ENCODE measurements around the gene HOXD13.

DNA sequence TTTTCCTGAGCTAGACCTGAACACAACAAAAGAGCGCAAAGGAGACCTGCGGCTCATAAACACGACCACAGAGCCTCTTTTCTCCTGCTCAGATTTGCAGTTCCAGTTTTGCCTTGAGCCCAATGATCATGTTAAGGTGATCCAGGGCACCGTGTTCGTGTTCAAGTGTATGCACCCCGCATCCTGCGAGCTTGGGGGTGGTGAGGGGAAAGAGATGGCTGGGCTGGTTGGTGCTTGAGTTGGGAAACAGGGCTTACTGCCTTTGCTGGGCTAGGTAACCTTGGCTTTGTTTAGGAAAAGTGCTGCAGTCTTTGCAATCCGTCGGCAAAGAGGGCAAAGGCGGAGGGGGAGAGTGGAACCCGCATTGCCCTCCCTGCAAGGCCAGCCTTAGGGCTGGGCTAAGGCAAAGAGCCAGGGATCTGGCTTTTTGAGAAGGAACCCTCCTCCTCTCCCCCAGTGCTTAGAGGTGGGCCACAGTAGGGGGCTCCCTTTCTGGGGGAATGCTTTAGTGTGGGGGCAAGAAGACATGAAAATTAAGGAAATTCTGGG lies 25.4 kb downstream of the HOXD13 start:
- TF ChIP-seq POLR2AphosphoS5 (IDR thresholded peaks at IDR 0.05; ENCODE audit: borderline replicate concordance, low read depth, low read length) (no peak), EZH2 (IDR thresholded peaks at IDR 0.05) (no peak)

All from SK-N-MC (cell line).